K562 (cell line): ENCODE results near the gene SMIM13. TPM values are rescaled to one million over a fixed set of nuclear protein-coding genes. Genes with fewer than 3 reads are reported as not detected.

Experiments used
- ATAC-seq: fragments of 200-7000 bp; cut with Tn5 transposase; 3 replicates; pipeline ENCODE4 v1.9.1; 2020; ENCODE audit warnings: moderate library complexity
- BruUV-seq: library from RNA; stranded (reverse); fragments of 400-500 nt; replicated peaks from 2 replicates; lab custom pipeline; 2021; lab: Mats Ljungman, UMichigan
- CTCF ChIA-PET: fragments of 300-600 bp; formaldehyde crosslinking; extraction: SDS; loops from one replicate; lab custom pipeline; 2021; ENCODE audit warnings: low intra/inter-chr PET ratio; lab: Yijun Ruan, JAX
- POLR2A ChIA-PET: fragments of 300-600, 350-650 bp; sonication (Branson Sonifier 250); formaldehyde crosslinking; extraction: SDS; loops from one replicate; lab custom pipeline; 2021; ENCODE audit warnings: antibody characterized with exemption, inconsistent platforms; lab: Yijun Ruan, JAX
- DNase-seq, 4 experiments: peaks; one replicate each; pipeline versions ENCODE4 v3.0.0 to v3.0.0-alpha.2; 2011 to 2018; ENCODE audit warnings: low spot score in 3 of 4, mixed read lengths in 3 of 4; ENCODE audit errors: extremely low read depth in 1 of 4
- FAIRE-seq: peaks from 2 replicates; lab custom pipeline; 2011; peaks lifted over from hg19 to GRCh38; lab: Jason Lieb, UNC
- H2AFZ ChIP-seq: 2 replicates; pipeline ENCODE4 v1.6.0; 2011; ENCODE audit warnings: low read depth, low read length, control low read depth, inconsistent platforms
- H3K27ac ChIP-seq: fragments of 200-600 bp; 3 replicates; pipeline ENCODE4 v1.8.0; 2011; ENCODE audit warnings: low read depth, mild to moderate bottlenecking, control low read depth, inconsistent platforms, low read length, moderate library complexity, mixed read lengths; ENCODE audit errors: extremely low read depth
- H3K27me3 ChIP-seq, 2 experiments: fragments of 300-600 bp in 1 of 2; 2 replicates in 1 of 2; 3 replicates in 1 of 2; pipeline versions ENCODE4 v1.6.0 to v1.8.0; 2011; ENCODE audit warnings: inconsistent platforms in 2 of 2, low read length in 2 of 2, mild to moderate bottlenecking in 1 of 2, mixed read lengths in 1 of 2, moderate library complexity in 1 of 2; ENCODE audit not compliant: control insufficient read depth in 2 of 2, insufficient read depth in 2 of 2
- H3K36me3 ChIP-seq: fragments of 300-600 bp; 3 replicates; pipeline ENCODE4 v1.8.0; 2011; ENCODE audit warnings: mild to moderate bottlenecking, low read length, inconsistent platforms; ENCODE audit not compliant: control insufficient read depth, insufficient read depth
- H3K4me1 ChIP-seq, 2 experiments: fragments of 200-600 bp in 1 of 2; replicated peaks in 1 of 2; 2 replicates in 1 of 2; 3 replicates in 1 of 2; pipeline versions ENCODE4 v1.5.1 to v1.8.0; 2011; ENCODE audit warnings: inconsistent platforms in 2 of 2, low read length in 2 of 2, mild to moderate bottlenecking in 1 of 2, mixed read lengths in 1 of 2, moderate library complexity in 1 of 2; ENCODE audit not compliant: control insufficient read depth in 2 of 2, insufficient read depth in 2 of 2
- H3K4me2 ChIP-seq: 2 replicates; pipeline ENCODE4 v1.6.1; 2011; ENCODE audit warnings: low read length, control low read depth, inconsistent platforms, mixed read lengths; ENCODE audit not compliant: insufficient read depth
- H3K4me3 ChIP-seq: fragments of 200-600 bp; sonication (generic), shearing (Covaris generic); 2 replicates; pipeline ENCODE4 v1.5.1; 2016; ENCODE audit warnings: control low read depth, inconsistent platforms
- H3K79me2 ChIP-seq: fragments of 200-600 bp; 3 replicates; pipeline ENCODE4 v1.8.0; 2011; ENCODE audit warnings: low read length, inconsistent platforms; ENCODE audit not compliant: control insufficient read depth, insufficient read depth
- H3K9ac ChIP-seq, 2 experiments: 2 replicates each; pipeline versions ENCODE4 v1.6.0 to v1.6.1; 2011; ENCODE audit warnings: low read depth in 2 of 2, low read length in 2 of 2, control low read depth in 1 of 2, inconsistent platforms in 1 of 2, mild to moderate bottlenecking in 1 of 2, mixed read lengths in 1 of 2; ENCODE audit not compliant: insufficient read depth in 1 of 2
- H3K9me1 ChIP-seq: one replicate; pipeline ENCODE4 v1.6.0; 2011; ENCODE audit warnings: inconsistent platforms, mild to moderate bottlenecking, low read length, moderate library complexity; ENCODE audit not compliant: control insufficient read depth, insufficient read depth
- H3K9me3 ChIP-seq: replicated peaks from 2 replicates; pipeline ENCODE4 v1.5.1; 2011; ENCODE audit warnings: low read depth, low read length, inconsistent platforms; ENCODE audit not compliant: control insufficient read depth, insufficient read depth
- H4K20me1 ChIP-seq: replicated peaks from 2 replicates; pipeline ENCODE4 v1.6.1; 2011; ENCODE audit warnings: low read length, inconsistent platforms, mixed read lengths; ENCODE audit not compliant: control insufficient read depth, insufficient read depth
- BRF1 ChIP-seq: IDR thresholded peaks from 3 replicates; pipeline ENCODE4 v1.6.1; 2011; ENCODE audit warnings: borderline replicate concordance, mild to moderate bottlenecking; ENCODE audit not compliant: insufficient read length; ENCODE audit errors: extremely low read depth
- CBFA2T2 ChIP-seq: fragments of 450-650 bp; conservative IDR thresholded peaks from 2 replicates; pipeline ENCODE4 v1.6.1; 2017; ENCODE audit warnings: mild to moderate bottlenecking
- CC2D1A ChIP-seq: fragments of 450-650 bp; IDR thresholded peaks from 2 replicates; pipeline ENCODE4 v1.6.1; 2017; ENCODE audit warnings: mild to moderate bottlenecking
- CHD4 ChIP-seq: fragments of 200-600 bp; sonication (generic); IDR thresholded peaks from 3 replicates; pipeline ENCODE4 v1.6.1; 2012; ENCODE audit warnings: low read depth, mild to moderate bottlenecking, mixed read lengths, low read length, inconsistent platforms; ENCODE audit not compliant: insufficient read depth, insufficient replicate concordance, poor library complexity, severe bottlenecking
- ETV5 ChIP-seq: sonication (generic); formaldehyde crosslinking; IDR thresholded peaks from 2 replicates; pipeline ENCODE4 v1.4.0; 2020; ENCODE audit warnings: low read depth, mild to moderate bottlenecking, missing genetic modification reagents
- GATA2 ChIP-seq: sonication (generic); formaldehyde crosslinking; IDR thresholded peaks from 2 replicates; pipeline ENCODE4 v1.4.0; 2020; ENCODE audit warnings: mild to moderate bottlenecking, missing genetic modification reagents
- KAT7 ChIP-seq: sonication (generic); formaldehyde crosslinking; IDR thresholded peaks from 2 replicates; pipeline ENCODE4 v1.8.0; 2022; ENCODE audit warnings: missing genetic modification reagents, mild to moderate bottlenecking, borderline replicate concordance
- MXI1 ChIP-seq: IDR thresholded peaks from 2 replicates; pipeline ENCODE4 v1.6.1; 2011; ENCODE audit warnings: low read depth, mild to moderate bottlenecking, improper control_type of control experiment, low read length
- NELFE ChIP-seq: IDR thresholded peaks from 2 replicates; pipeline ENCODE4 v1.6.1; 2011; ENCODE audit warnings: mild to moderate bottlenecking; ENCODE audit not compliant: insufficient read depth, insufficient read length
- NEUROD1 ChIP-seq: fragments of 150-350 bp; IDR thresholded peaks from 2 replicates; pipeline ENCODE4 v1.6.1; 2014; ENCODE audit warnings: borderline replicate concordance, low read length, low read depth; ENCODE audit not compliant: partially characterized antibody
- NR2F6 ChIP-seq: fragments of 450-650 bp; formaldehyde crosslinking; IDR thresholded peaks from 2 replicates; pipeline ENCODE4 v1.4.0; 2020; ENCODE audit warnings: mild to moderate bottlenecking
- PTRF ChIP-seq: fragments of 450-650 bp; IDR thresholded peaks from 2 replicates; pipeline ENCODE4 v1.6.1; 2016; ENCODE audit warnings: mild to moderate bottlenecking, missing genetic modification characterization, missing compliant biosample characterization
- RBM17 ChIP-seq: fragments of 200-400 bp; formaldehyde crosslinking; IDR thresholded peaks from 2 replicates; pipeline ENCODE4 v1.6.1; 2017; ENCODE audit warnings: low read depth, mild to moderate bottlenecking, low read length, borderline replicate concordance
- RBM25 ChIP-seq: fragments of 200-400 bp; formaldehyde crosslinking; IDR thresholded peaks from 2 replicates; pipeline ENCODE4 v1.6.1; 2018; ENCODE audit warnings: low read length, low read depth, moderate library complexity; ENCODE audit not compliant: severe bottlenecking
- TAF1 ChIP-seq: IDR thresholded peaks from 2 replicates; pipeline ENCODE4 v1.6.1; 2011; ENCODE audit warnings: mild to moderate bottlenecking, low read length, moderate library complexity; ENCODE audit not compliant: insufficient read depth, control insufficient read depth, severe bottlenecking; ENCODE audit errors: extremely low read depth
- ZNF324 ChIP-seq: fragments of 250-450 bp; sonication (Bioruptor Pico); IDR thresholded peaks from 2 replicates; pipeline ENCODE4 v1.4.0; 2020; ENCODE audit warnings: mild to moderate bottlenecking
- WGBS: fragments of 100-300 bp; shearing (Covaris generic); methylation state at CpG from one replicate; pipeline ENCODE4 v1.1.6; 2016; ENCODE audit warnings: low coverage, mixed read lengths; ENCODE audit not compliant: insufficient coverage; ENCODE audit errors: missing lambda C conversion rate; 5-methylcytosine and 5-hydroxymethylcytosine counted together
- in situ Hi-C: fragments of 300-500 bp; cut with MboI; formaldehyde crosslinking; loops from 4 replicates; pipeline ENCODE4 v1.15.0; 2018; ENCODE audit warnings: inconsistent platforms, mixed read lengths
- intact Hi-C: fragments of 100-400 bp; cut with micrococcal nuclease; formaldehyde crosslinking; loops from 2 replicates; pipeline ENCODE4 v1.14.2; 2022
- polyA plus RNA-seq, 8 experiments: library from polyadenylated mRNA; depleted of rRNA in 4 of 8; stranded (reverse) in 5 of 8; unstranded in 3 of 8; fragments of >200 nt; fragmentation: Nextera tagmentation in 2 of 8; fragmentation: Illumina TruSeq in 1 of 8; extraction: Ambion mirVana in 2 of 8; extraction: Trizol in 1 of 8; gene quantifications; 2 replicates each; pipeline versions ENCODE4 v1.2.1 to v1.2.3, GENCODE V29; 2011 to 2014; ENCODE audit warnings: inconsistent platforms in 1 of 8, missing spikeins in 1 of 8
- total RNA-seq, 7 experiments: library from RNA; depleted of rRNA in 6 of 7; stranded (reverse); fragments of >200 nt in 6 of 7; fragmentation: Illumina TruSeq in 2 of 7; extraction: Trizol in 2 of 7; gene quantifications; 2 replicates each; pipeline versions ENCODE4 v1.2.1 to v1.2.3, GENCODE V29; 2011 to 2021; ENCODE audit warnings: low replicate concordance in 1 of 7
- TF ChIP-seq, protein P1 (sequence below): fragments of 450-650 bp; IDR thresholded peaks from 2 replicates; pipeline ENCODE4 v1.6.1; 2016; ENCODE audit warnings: borderline replicate concordance
- TF ChIP-seq, protein P2 (sequence below): sonication (generic); formaldehyde crosslinking; IDR thresholded peaks from 2 replicates; pipeline ENCODE4 v1.8.0; 2022; ENCODE audit warnings: missing genetic modification reagents, mild to moderate bottlenecking, borderline replicate concordance

Gene SMIM13
- total and polyA plus RNA-seq, 9 of the 15 experiments (the other 6 are each of a cell fraction or from before 2014, with no cell fraction given) = 5.5 to 24.8 (median 11.7) TPM

DNA sequence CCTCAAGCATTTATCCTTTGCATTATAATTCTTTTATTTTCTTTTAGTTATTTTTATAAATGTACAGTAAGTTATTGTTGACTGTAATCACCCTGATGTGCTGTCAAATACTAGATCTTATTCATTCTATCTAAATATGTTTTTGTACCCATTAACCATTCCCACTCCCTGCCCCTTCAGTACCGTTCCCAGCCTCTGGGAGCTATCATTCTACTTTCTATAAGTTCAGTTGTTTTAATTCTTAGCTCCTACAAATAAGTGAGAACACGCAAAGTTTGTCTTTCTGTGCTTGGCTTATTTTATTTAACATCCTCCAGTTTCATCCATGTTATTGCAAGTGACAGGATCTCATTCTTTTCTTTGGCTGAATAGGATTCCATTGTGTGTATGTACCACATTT, 30.3 kb downstream of the SMIM13 start (continued):
- TF ChIP-seq ZNF324 (CRISPR knock-in tag) (no peak), CBFA2T2 (no peak), GATA2 (no peak), CHD4 (no peak)

GRCh38 chr6:11126876-11127275, 33.2 kb downstream of the SMIM13 start:
- ChIA-PET CTCF (interaction anchor here (0.6 kb wide), 1 partner anchor 1474 kb away, joined by 3 read pairs; no protein-coding TSS in a partner anchor), POLR2A (interaction anchor here (0.6 to 2.2 kb wide), 3 partner anchors 10 to 371 kb away, joined by 3 to 7 read pairs (median 5); no protein-coding TSS in a partner anchor)
- DNase-seq = no peak

More at GRCh38 chr6:11126876-11127275, 33.2 kb downstream of the SMIM13 start:
- WGBS = 57% methylated on average over 2 of the region's 2 CpGs
- no peaks in the 10 kb centered on the region for H3K27me3 ChIP-seq
- no peaks in the 10 kb centered on the region for H3K9me1 ChIP-seq
- no peak overlapping the region for H3K4me3 ChIP-seq
- 0 out of 3 replicates have a peak, but pooled peaks cover 2% of the 10 kb centered on the region for H3K36me3 ChIP-seq
- peaks cover 15% of the 10 kb centered on the region for H3K79me2 ChIP-seq
- FAIRE-seq (no peak), ATAC-seq (no peak)
- intact Hi-C loops (no loop called here), in situ Hi-C loops (no loop called here)
- no peak overlapping the region for H3K9ac ChIP-seq
- 0 out of 2 replicates have a peak, but pooled peaks cover under 1% of the 10 kb centered on the region for H4K20me1 ChIP-seq
- no peaks in the 10 kb centered on the region for H3K4me1 ChIP-seq
- TF ChIP-seq KAT7 (CRISPR knock-in tag) (no peak), BRF1 (no peak), NR2F6 (no peak), RBM17 (no peak), TAF1 (no peak), CC2D1A (no peak), ETV5 (CRISPR knock-in tag) (no peak), NELFE (no peak), RBM25 (no peak), NEUROD1 (no peak), PTRF (tag) (no peak), MXI1 (no peak)
- TF ChIP-seq, protein P1, sequence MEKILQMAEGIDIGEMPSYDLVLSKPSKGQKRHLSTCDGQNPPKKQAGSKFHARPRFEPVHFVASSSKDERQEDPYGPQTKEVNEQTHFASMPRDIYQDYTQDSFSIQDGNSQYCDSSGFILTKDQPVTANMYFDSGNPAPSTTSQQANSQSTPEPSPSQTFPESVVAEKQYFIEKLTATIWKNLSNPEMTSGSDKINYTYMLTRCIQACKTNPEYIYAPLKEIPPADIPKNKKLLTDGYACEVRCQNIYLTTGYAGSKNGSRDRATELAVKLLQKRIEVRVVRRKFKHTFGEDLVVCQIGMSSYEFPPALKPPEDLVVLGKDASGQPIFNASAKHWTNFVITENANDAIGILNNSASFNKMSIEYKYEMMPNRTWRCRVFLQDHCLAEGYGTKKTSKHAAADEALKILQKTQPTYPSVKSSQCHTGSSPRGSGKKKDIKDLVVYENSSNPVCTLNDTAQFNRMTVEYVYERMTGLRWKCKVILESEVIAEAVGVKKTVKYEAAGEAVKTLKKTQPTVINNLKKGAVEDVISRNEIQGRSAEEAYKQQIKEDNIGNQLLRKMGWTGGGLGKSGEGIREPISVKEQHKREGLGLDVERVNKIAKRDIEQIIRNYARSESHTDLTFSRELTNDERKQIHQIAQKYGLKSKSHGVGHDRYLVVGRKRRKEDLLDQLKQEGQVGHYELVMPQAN = no peak
- TF ChIP-seq, protein P2, sequence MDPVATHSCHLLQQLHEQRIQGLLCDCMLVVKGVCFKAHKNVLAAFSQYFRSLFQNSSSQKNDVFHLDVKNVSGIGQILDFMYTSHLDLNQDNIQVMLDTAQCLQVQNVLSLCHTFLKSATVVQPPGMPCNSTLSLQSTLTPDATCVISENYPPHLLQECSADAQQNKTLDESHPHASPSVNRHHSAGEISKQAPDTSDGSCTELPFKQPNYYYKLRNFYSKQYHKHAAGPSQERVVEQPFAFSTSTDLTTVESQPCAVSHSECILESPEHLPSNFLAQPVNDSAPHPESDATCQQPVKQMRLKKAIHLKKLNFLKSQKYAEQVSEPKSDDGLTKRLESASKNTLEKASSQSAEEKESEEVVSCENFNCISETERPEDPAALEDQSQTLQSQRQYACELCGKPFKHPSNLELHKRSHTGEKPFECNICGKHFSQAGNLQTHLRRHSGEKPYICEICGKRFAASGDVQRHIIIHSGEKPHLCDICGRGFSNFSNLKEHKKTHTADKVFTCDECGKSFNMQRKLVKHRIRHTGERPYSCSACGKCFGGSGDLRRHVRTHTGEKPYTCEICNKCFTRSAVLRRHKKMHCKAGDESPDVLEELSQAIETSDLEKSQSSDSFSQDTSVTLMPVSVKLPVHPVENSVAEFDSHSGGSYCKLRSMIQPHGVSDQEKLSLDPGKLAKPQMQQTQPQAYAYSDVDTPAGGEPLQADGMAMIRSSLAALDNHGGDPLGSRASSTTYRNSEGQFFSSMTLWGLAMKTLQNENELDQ (CRISPR knock-in tag) = no peak
- no peak overlapping the region for H3K27ac ChIP-seq
- no peaks in the 10 kb centered on the region for H3K9me3 ChIP-seq
- no peak overlapping the region for H2AFZ ChIP-seq
- BruUV-seq = no TSS peak
- H3K4me2 ChIP-seq = no peak overlapping the region
